Loucy (cell line): Measurements from ENCODE around the gene BBC3.

ENCODE experiments used
- H2AFZ ChIP-seq: fragments of 200-600 bp; sonication (generic); 2 replicates; pipeline ENCODE4 v1.6.0; 2016; ENCODE audit warnings: antibody characterized with exemption, mild to moderate bottlenecking, low read length, moderate library complexity
- H3F3A ChIP-seq: fragments of 200-600 bp; 2 replicates; pipeline ENCODE4 v1.6.0; 2016; ENCODE audit warnings: antibody characterized with exemption, low read depth, mild to moderate bottlenecking
- H3K27me3 ChIP-seq: fragments of 200-600 bp; sonication (generic); 2 replicates; pipeline ENCODE4 v1.6.1; 2014; ENCODE audit warnings: low read length, mild to moderate bottlenecking; ENCODE audit not compliant: insufficient read depth, poor library complexity, severe bottlenecking
- H3K36me3 ChIP-seq: fragments of 200-600 bp; sonication (generic); 2 replicates; pipeline ENCODE4 v1.6.1; 2016; ENCODE audit warnings: low read length; ENCODE audit not compliant: insufficient read depth
- H3K4me1 ChIP-seq: fragments of 200-600 bp; sonication (generic); 2 replicates; pipeline ENCODE4 v1.5.1; 2014; ENCODE audit warnings: low read length, mild to moderate bottlenecking; ENCODE audit not compliant: insufficient read depth, poor library complexity, severe bottlenecking
- H3K4me2 ChIP-seq: fragments of 200-600 bp; sonication (generic); 2 replicates; pipeline ENCODE4 v1.6.0; 2014; ENCODE audit warnings: antibody characterized with exemption, low read length, low read depth, mild to moderate bottlenecking; ENCODE audit not compliant: poor library complexity, severe bottlenecking
- H3K4me3 ChIP-seq: fragments of 200-600 bp; sonication (generic); 2 replicates; pipeline ENCODE4 v1.5.1; 2014; ENCODE audit warnings: low read length, mild to moderate bottlenecking, mixed read lengths; ENCODE audit not compliant: poor library complexity, severe bottlenecking
- H3K79me2 ChIP-seq: fragments of 200-600 bp; sonication (generic); 2 replicates; pipeline ENCODE4 v1.6.1; 2014; ENCODE audit warnings: low read length; ENCODE audit not compliant: insufficient read depth
- H3K9ac ChIP-seq: fragments of 200-600 bp; sonication (generic); 2 replicates; pipeline ENCODE4 v1.6.0; 2014; ENCODE audit warnings: mild to moderate bottlenecking, low read depth, low read length, moderate library complexity; ENCODE audit not compliant: poor library complexity, severe bottlenecking
- H3K9me2 ChIP-seq: fragments of 200-600 bp; sonication (generic); replicated peaks from 2 replicates; pipeline ENCODE4 v1.6.1; 2016; ENCODE audit warnings: low read depth, low read length, mixed read lengths
- H3K9me3 ChIP-seq: fragments of 200-600 bp; sonication (generic); 2 replicates; pipeline ENCODE4 v1.6.1; 2014; ENCODE audit warnings: mild to moderate bottlenecking, antibody characterized with exemption, low read length, low read depth; ENCODE audit not compliant: insufficient read depth
- H4K20me1 ChIP-seq: fragments of 200-600 bp; sonication (generic); 2 replicates; pipeline ENCODE4 v1.6.0; 2014; ENCODE audit warnings: antibody characterized with exemption, low read length, mild to moderate bottlenecking; ENCODE audit not compliant: insufficient read depth, poor library complexity, severe bottlenecking
- EZH2phosphoT487 ChIP-seq: fragments of 200-600 bp; IDR thresholded peaks from 2 replicates; pipeline ENCODE4 v1.6.1; 2018; ENCODE audit warnings: antibody characterized with exemption, mild to moderate bottlenecking, moderate library complexity, borderline replicate concordance
- TF ChIP-seq, protein P1 (sequence below): fragments of 200-600 bp; sonication (generic); conservative IDR thresholded peaks from 2 replicates; pipeline ENCODE4 v1.5.1; 2014; ENCODE audit warnings: mild to moderate bottlenecking, antibody characterized with exemption, low read length

Gene BBC3

GRCh38 chr19:47228937-47229675 is 1.9 kb downstream of the BBC3 start:
- H3K9me3 ChIP-seq = no peaks in the 10 kb centered on the region
- H3K9me2 ChIP-seq = no peaks in the 10 kb centered on the region
- 0 out of 2 replicates have a peak, but pooled peaks cover 4% of the 10 kb centered on the region for H3K79me2 ChIP-seq
- H3K4me2 ChIP-seq = peak overlapping the region; percentile 97
- H2AFZ ChIP-seq = no peak overlapping the region
- TF ChIP-seq EZH2phosphoT487 = no peak
- TF ChIP-seq, protein P1, sequence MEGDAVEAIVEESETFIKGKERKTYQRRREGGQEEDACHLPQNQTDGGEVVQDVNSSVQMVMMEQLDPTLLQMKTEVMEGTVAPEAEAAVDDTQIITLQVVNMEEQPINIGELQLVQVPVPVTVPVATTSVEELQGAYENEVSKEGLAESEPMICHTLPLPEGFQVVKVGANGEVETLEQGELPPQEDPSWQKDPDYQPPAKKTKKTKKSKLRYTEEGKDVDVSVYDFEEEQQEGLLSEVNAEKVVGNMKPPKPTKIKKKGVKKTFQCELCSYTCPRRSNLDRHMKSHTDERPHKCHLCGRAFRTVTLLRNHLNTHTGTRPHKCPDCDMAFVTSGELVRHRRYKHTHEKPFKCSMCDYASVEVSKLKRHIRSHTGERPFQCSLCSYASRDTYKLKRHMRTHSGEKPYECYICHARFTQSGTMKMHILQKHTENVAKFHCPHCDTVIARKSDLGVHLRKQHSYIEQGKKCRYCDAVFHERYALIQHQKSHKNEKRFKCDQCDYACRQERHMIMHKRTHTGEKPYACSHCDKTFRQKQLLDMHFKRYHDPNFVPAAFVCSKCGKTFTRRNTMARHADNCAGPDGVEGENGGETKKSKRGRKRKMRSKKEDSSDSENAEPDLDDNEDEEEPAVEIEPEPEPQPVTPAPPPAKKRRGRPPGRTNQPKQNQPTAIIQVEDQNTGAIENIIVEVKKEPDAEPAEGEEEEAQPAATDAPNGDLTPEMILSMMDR = no peak
- no peaks in the 10 kb centered on the region for H3K36me3 ChIP-seq
- H4K20me1 ChIP-seq = no peaks in the 10 kb centered on the region
- H3K9ac ChIP-seq = peak overlapping the region; percentile 94
- H3F3A ChIP-seq = no peaks in the 10 kb centered on the region
- peaks cover 36% of the 10 kb centered on the region for H3K4me1 ChIP-seq
- peak overlapping the region; percentile 97 for H3K4me3 ChIP-seq
- no peaks in the 10 kb centered on the region for H3K27me3 ChIP-seq

GRCh38 chr19:47228168-47228936 is 2.6 kb downstream of the BBC3 start:
- H3K4me1 ChIP-seq = peaks cover 36% of the 10 kb centered on the region
- H3K4me3 ChIP-seq = peak overlapping the region; percentile 97
- peak overlapping the region; percentile 94 for H3K9ac ChIP-seq
- 0 out of 2 replicates have a peak, but pooled peaks cover 4% of the 10 kb centered on the region for H3K79me2 ChIP-seq
- no peaks in the 10 kb centered on the region for H3K9me3 ChIP-seq
- no peaks in the 10 kb centered on the region for H3K27me3 ChIP-seq
- TF ChIP-seq EZH2phosphoT487 = no peak
- TF ChIP-seq, protein P1 = no peak
- H4K20me1 ChIP-seq = no peaks in the 10 kb centered on the region
- no peaks in the 10 kb centered on the region for H3K9me2 ChIP-seq
- H2AFZ ChIP-seq = no peak overlapping the region
- H3F3A ChIP-seq = no peaks in the 10 kb centered on the region
- peak overlapping the region; percentile 97 for H3K4me2 ChIP-seq
- H3K36me3 ChIP-seq = no peaks in the 10 kb centered on the region

DNA sequence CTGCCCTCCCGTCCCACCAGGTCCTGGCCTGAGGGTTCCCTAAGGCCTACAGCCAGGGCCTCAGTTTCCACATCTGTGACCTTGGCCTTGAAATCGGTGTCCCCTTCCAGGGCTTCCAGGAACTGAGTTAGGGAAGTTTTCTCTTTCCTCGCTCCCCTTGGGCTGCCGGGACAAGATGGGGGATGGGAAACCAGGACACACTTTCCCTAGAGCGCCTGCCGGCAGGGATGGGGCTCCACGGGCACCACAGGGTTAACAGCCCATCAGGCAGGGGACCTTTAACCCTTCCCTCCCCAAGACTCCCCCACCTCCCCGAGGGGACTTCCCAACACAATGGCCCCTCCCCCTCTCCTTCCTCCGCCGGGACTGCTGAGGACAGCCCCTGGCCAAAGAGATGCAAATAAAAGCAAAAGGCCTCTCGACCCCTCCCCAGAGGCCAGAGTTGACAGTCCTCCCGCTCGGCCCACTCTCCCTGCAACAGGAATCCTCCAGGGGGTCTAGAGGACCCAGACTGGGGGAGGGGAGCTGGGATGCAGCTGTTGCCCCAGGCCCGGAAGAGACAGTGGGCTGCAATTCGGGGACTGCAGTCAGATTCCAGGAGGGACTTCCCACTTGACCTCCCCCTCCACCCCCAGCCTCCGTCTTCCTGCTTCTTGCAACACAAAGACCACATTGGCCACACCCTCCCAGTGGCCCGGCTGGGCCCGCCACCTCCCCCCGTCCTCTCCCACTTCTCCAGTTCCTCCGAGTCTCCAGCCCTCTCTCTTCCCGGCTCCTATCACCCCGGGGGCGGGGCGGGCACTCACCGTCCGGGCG is 3.4 kb downstream of the BBC3 start:
- 0 out of 2 replicates have a peak, but pooled peaks cover 4% of the 10 kb centered on the region for H3K79me2 ChIP-seq
- TF ChIP-seq EZH2phosphoT487 = no peak
- TF ChIP-seq, protein P1 = no peak
- peak overlapping the region; percentile 97 for H3K4me2 ChIP-seq
- H3K36me3 ChIP-seq = no peaks in the 10 kb centered on the region
- peaks cover 36% of the 10 kb centered on the region for H3K4me1 ChIP-seq
- no peaks in the 10 kb centered on the region for H3K9me2 ChIP-seq
- no peaks in the 10 kb centered on the region for H3K9me3 ChIP-seq
- no peaks in the 10 kb centered on the region for H3K27me3 ChIP-seq
- H3K9ac ChIP-seq = peak overlapping the region; percentile 94
- H2AFZ ChIP-seq = no peak overlapping the region
- H3F3A ChIP-seq = no peaks in the 10 kb centered on the region
- peak overlapping the region; percentile 97 for H3K4me3 ChIP-seq
- H4K20me1 ChIP-seq = no peaks in the 10 kb centered on the region
